ENCODE measurements around the gene ADH5.

DNA sequence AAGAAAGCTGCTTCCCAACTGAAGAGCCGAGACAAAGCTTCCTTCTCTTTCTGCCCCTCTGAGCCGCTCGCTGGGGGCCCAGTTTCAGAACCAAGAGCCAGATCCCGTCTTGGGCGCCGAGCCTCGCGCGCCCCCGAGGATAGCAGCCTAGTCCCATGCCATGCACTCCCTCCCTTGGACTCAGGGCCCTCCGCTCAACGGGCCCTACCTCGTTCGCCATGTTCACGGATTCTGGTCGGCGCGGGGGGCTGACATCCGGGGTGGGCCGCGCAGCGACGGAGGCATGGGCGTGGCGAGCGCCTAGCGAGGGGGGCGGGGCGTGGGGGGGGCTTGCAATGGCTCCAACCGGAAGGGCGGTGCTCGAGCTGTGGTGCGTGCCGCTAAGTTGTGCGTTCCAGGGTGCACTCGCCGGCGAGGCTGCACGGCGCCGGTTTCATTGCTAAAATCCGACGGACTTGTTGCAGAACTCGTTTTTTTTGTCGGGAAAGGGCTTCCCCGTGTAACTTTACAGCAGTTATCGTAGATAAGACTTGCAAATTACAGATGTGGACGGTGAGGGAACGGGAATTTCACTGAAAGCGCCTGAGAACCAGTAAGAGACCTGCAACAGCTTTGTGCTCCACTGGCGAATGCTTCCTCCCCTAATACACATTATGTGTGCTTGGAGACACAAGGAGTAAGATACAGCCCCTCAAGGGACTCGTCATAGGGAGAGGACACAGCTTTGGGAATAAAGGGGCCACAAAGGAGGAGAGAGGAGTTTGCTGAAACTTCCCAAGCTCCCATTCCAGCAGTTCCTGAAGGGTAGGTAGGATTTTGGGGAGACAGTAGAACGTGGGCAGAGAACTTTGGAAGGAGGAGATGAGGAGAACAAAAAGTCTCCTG, at the start of gene ADH5:
- TF ChIP-seq, protein P1, sequence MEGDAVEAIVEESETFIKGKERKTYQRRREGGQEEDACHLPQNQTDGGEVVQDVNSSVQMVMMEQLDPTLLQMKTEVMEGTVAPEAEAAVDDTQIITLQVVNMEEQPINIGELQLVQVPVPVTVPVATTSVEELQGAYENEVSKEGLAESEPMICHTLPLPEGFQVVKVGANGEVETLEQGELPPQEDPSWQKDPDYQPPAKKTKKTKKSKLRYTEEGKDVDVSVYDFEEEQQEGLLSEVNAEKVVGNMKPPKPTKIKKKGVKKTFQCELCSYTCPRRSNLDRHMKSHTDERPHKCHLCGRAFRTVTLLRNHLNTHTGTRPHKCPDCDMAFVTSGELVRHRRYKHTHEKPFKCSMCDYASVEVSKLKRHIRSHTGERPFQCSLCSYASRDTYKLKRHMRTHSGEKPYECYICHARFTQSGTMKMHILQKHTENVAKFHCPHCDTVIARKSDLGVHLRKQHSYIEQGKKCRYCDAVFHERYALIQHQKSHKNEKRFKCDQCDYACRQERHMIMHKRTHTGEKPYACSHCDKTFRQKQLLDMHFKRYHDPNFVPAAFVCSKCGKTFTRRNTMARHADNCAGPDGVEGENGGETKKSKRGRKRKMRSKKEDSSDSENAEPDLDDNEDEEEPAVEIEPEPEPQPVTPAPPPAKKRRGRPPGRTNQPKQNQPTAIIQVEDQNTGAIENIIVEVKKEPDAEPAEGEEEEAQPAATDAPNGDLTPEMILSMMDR (IDR thresholded peaks at IDR 0.05 in 2 of 3, conservative IDR thresholded peaks at IDR 0.05 in 1 of 3; ENCODE audit: borderline replicate concordance in 1 of 3, insufficient read depth in 1 of 3, low read depth in 2 of 3, low read length in 2 of 3) = no peak
- peak; percentile 95 for TF ChIP-seq POLR2AphosphoS5 (IDR thresholded peaks at IDR 0.05; ENCODE audit: low read depth, low read length)
- no peak for TF ChIP-seq EGR1 (IDR thresholded peaks at IDR 0.05; ENCODE audit: low read depth)
- no peak for TF ChIP-seq EZH2phosphoT487 (IDR thresholded peaks at IDR 0.05; ENCODE audit: borderline replicate concordance)
- TF ChIP-seq REST (IDR thresholded peaks at IDR 0.05; ENCODE audit: low read depth) = no peak
- TF ChIP-seq, protein P2, sequence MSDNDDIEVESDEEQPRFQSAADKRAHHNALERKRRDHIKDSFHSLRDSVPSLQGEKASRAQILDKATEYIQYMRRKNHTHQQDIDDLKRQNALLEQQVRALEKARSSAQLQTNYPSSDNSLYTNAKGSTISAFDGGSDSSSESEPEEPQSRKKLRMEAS (IDR thresholded peaks at IDR 0.05) = peak; percentile 86
- TF ChIP-seq POLR2A (IDR thresholded peaks at IDR 0.05; ENCODE audit: borderline replicate concordance, extremely low read depth, insufficient read depth, insufficient read length) = peak; percentile 97
- TF ChIP-seq, protein P3, sequence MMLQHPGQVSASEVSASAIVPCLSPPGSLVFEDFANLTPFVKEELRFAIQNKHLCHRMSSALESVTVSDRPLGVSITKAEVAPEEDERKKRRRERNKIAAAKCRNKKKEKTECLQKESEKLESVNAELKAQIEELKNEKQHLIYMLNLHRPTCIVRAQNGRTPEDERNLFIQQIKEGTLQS (IDR thresholded peaks at IDR 0.05) = no peak
- peak; percentile 47; the same call in 1 of the 2 replicates for TF ChIP-seq SP1 (IDR thresholded peaks at IDR 0.05; ENCODE audit: low read depth)
- no peak for TF ChIP-seq CEBPB (IDR thresholded peaks at IDR 0.05; ENCODE audit: low read depth)
- no peak for TF ChIP-seq RAD21 (IDR thresholded peaks at IDR 0.05; ENCODE audit: low read depth)
- TF ChIP-seq FOSL1 (IDR thresholded peaks at IDR 0.05; ENCODE audit: low read depth) = no peak

Measured in HCT116 (cell line).